SK-N-SH (cell line): Measurements from ENCODE around the gene FBXO2. TPM values are rescaled to one million over a fixed set of nuclear protein-coding genes. Genes with fewer than 3 reads are reported as not detected.

Experiments
- CTCF ChIA-PET: fragments of 300-600, 350-600 bp; formaldehyde crosslinking; extraction: SDS; loops from one replicate; lab custom pipeline; 2021; lab: Yijun Ruan, JAX
- POLR2A ChIA-PET: fragments of 350-600 bp; sonication (Branson Sonifier 250); formaldehyde crosslinking; extraction: SDS; loops from one replicate; lab custom pipeline; 2020; ENCODE audit warnings: antibody characterized with exemption, inconsistent platforms; lab: Yijun Ruan, JAX
- DNase-seq: peaks from one replicate; pipeline ENCODE4 v3.0.0; 2012
- H2AFZ ChIP-seq: fragments of 200-600 bp; sonication (generic); 2 replicates; pipeline ENCODE4 v1.8.1; 2016; ENCODE audit warnings: antibody characterized with exemption, mild to moderate bottlenecking, low read depth
- H3F3A ChIP-seq: fragments of 200-600 bp; sonication (generic); replicated peaks from 2 replicates; pipeline ENCODE3; 2016; ENCODE audit warnings: antibody characterized with exemption, mild to moderate bottlenecking; ENCODE audit not compliant: insufficient read depth
- H3K27ac ChIP-seq, 2 experiments: fragments of 200-500 bp in 1 of 2; fragments of 200-600 bp in 1 of 2; sonication (Bioruptor generic) in 1 of 2; sonication (generic), shearing (Covaris generic) in 1 of 2; 2 replicates each; pipeline versions ENCODE4 v1.5.1 to v1.6.1; 2014 to 2016; ENCODE audit warnings: low read depth in 2 of 2, inconsistent platforms in 1 of 2, low read length in 1 of 2, mild to moderate bottlenecking in 1 of 2, mixed read lengths in 1 of 2
- H3K27me3 ChIP-seq: fragments of 200-600 bp; sonication (generic), shearing (Covaris generic); 2 replicates; pipeline ENCODE4 v1.6.1; 2016; ENCODE audit warnings: mixed run types; ENCODE audit not compliant: insufficient read depth
- H3K36me3 ChIP-seq, 2 experiments: fragments of 200-500 bp in 1 of 2; fragments of 200-600 bp in 1 of 2; sonication (Bioruptor generic) in 1 of 2; sonication (generic) in 1 of 2; replicated peaks in 1 of 2; 2 replicates each; pipeline versions ENCODE3 to v1.5.1; 2014 to 2016; ENCODE audit warnings: low read length in 1 of 2, mild to moderate bottlenecking in 1 of 2; ENCODE audit not compliant: insufficient read depth in 2 of 2, control insufficient read depth in 1 of 2
- H3K4me1 ChIP-seq, 2 experiments: fragments of 200-500 bp in 1 of 2; fragments of 200-600 bp in 1 of 2; sonication (Bioruptor generic) in 1 of 2; sonication (generic), shearing (Covaris generic) in 1 of 2; 2 replicates each; pipeline versions ENCODE4 v1.5.1 to v1.6.1; 2014 to 2016; ENCODE audit warnings: low read depth in 1 of 2, low read length in 1 of 2, mixed run types in 1 of 2; ENCODE audit not compliant: insufficient read depth in 2 of 2, control insufficient read depth in 1 of 2
- H3K4me2 ChIP-seq: fragments of 200-600 bp; sonication (generic), shearing (Covaris generic); 2 replicates; pipeline ENCODE4 v1.6.1; 2017; ENCODE audit warnings: mixed run types
- H3K4me3 ChIP-seq, 2 experiments: fragments of 200-500 bp in 1 of 2; fragments of 200-600 bp in 1 of 2; sonication (Bioruptor generic) in 1 of 2; sonication (generic), shearing (Covaris generic) in 1 of 2; 2 replicates each; pipeline versions ENCODE4 v1.5.1 to v1.8.1; 2014 to 2016; ENCODE audit warnings: low read depth in 2 of 2, inconsistent platforms in 1 of 2, low read length in 1 of 2, mild to moderate bottlenecking in 1 of 2, mixed read lengths in 1 of 2, moderate library complexity in 1 of 2
- H3K79me2 ChIP-seq: fragments of 200-600 bp; sonication (generic); 2 replicates; pipeline ENCODE4 v1.8.1; 2017; ENCODE audit warnings: mild to moderate bottlenecking; ENCODE audit not compliant: insufficient read depth
- H3K9ac ChIP-seq: fragments of 200-600 bp; sonication (generic); 2 replicates; pipeline ENCODE4 v1.6.1; 2017; ENCODE audit warnings: mixed run types
- H3K9me2 ChIP-seq: fragments of 200-600 bp; sonication (generic); 2 replicates; pipeline ENCODE4 v1.6.1; 2017; ENCODE audit warnings: mixed run types
- H3K9me3 ChIP-seq: fragments of 200-600 bp; sonication (generic); 2 replicates; pipeline ENCODE4 v1.6.1; 2017; ENCODE audit warnings: mixed run types, mild to moderate bottlenecking, moderate library complexity
- H4K20me1 ChIP-seq: fragments of 200-600 bp; sonication (generic); 2 replicates; pipeline ENCODE4 v1.6.1; 2017; ENCODE audit warnings: mild to moderate bottlenecking, mixed run types; ENCODE audit not compliant: insufficient read depth
- CHD2 ChIP-seq: fragments of 150-350 bp; IDR thresholded peaks from 2 replicates; pipeline ENCODE4 v1.6.1; 2018; ENCODE audit warnings: low read length; ENCODE audit not compliant: partially characterized antibody
- ELF1 ChIP-seq: IDR thresholded peaks from 2 replicates; pipeline ENCODE4 v1.4.0; 2012
- FOSL2 ChIP-seq: IDR thresholded peaks from 2 replicates; pipeline ENCODE4 v1.4.0; 2012; ENCODE audit warnings: low read depth, mild to moderate bottlenecking, moderate library complexity, borderline replicate concordance
- GABPA ChIP-seq: IDR thresholded peaks from 2 replicates; pipeline ENCODE4 v1.4.0; 2012; ENCODE audit warnings: low read depth, mild to moderate bottlenecking
- GATA2 ChIP-seq: sonication (generic); formaldehyde crosslinking; IDR thresholded peaks from 2 replicates; pipeline ENCODE4 v1.5.0; 2020; ENCODE audit warnings: mild to moderate bottlenecking, missing genetic modification reagents
- MXI1 ChIP-seq: IDR thresholded peaks from 2 replicates; pipeline ENCODE4 v1.6.1; 2012; ENCODE audit warnings: mild to moderate bottlenecking, low read depth, low read length, improper control_type of control experiment
- NRF1 ChIP-seq: IDR thresholded peaks from 2 replicates; pipeline ENCODE4 v1.6.1; 2012; ENCODE audit warnings: low read depth, mild to moderate bottlenecking, low read length
- RAD21 ChIP-seq: IDR thresholded peaks from 2 replicates; pipeline ENCODE4 v1.6.1; 2012; ENCODE audit warnings: mild to moderate bottlenecking, low read length
- REST ChIP-seq: IDR thresholded peaks from 2 replicates; pipeline ENCODE4 v1.6.1; 2012; ENCODE audit warnings: mild to moderate bottlenecking, low read depth, low read length, moderate library complexity
- TAF1 ChIP-seq: IDR thresholded peaks from 2 replicates; pipeline ENCODE4 v1.6.1; 2012; ENCODE audit warnings: low read depth, mild to moderate bottlenecking, low read length, moderate library complexity, borderline replicate concordance
- YY1 ChIP-seq: IDR thresholded peaks from 2 replicates; pipeline ENCODE4 v1.4.0; 2012; ENCODE audit warnings: low read depth, mild to moderate bottlenecking
- ZBTB33 ChIP-seq: IDR thresholded peaks from 2 replicates; pipeline ENCODE4 v1.4.0; 2012; ENCODE audit warnings: low read depth, borderline replicate concordance
- WGBS: methylation state at CpG from one replicate; pipeline ENCODE4 v1.1.6; 2017; ENCODE audit warnings: low lambda C conversion rate; 5-methylcytosine and 5-hydroxymethylcytosine counted together
- polyA plus RNA-seq, 3 experiments: library from polyadenylated mRNA; depleted of rRNA; stranded (reverse); fragments of >200 nt; gene quantifications; 2 replicates each; pipeline ENCODE4 v1.2.3, GENCODE V29; 2012

Gene FBXO2
- polyA plus RNA-seq, 1 of the 3 experiments (the other 2 are of a cell fraction), result 21.7 TPM

- TF ChIP-seq GABPA, result no peak
- no peak for TF ChIP-seq TAF1
- no peak for TF ChIP-seq YY1
These were observed 5.0 kb downstream of the FBXO2 start (continued) for GRCh38 chr1:11649237-11649623.

GRCh38 chr1:11648732-11649158 is 5.5 kb downstream of the FBXO2 start:
- Histone ChIP-seq H3K4me3 (no peak overlapping the region), H3K9ac (no peak overlapping the region), H3K27ac (no peak overlapping the region), H3K36me3 (no peaks in the 10 kb centered on the region), H3K4me1 (peaks cover 0 to 16% of the 10 kb centered on the region in 2 experiments; a peak in 1 of 4 replicates), H4K20me1 (no peaks in the 10 kb centered on the region), H3K9me3 (no peaks in the 10 kb centered on the region), H3F3A (no peaks in the 10 kb centered on the region), H2AFZ (no peak overlapping the region), H3K9me2 (no peaks in the 10 kb centered on the region), H3K4me2 (no peak overlapping the region), H3K27me3 (no peaks in the 10 kb centered on the region), H3K79me2 (no peaks in the 10 kb centered on the region)
- CTCF ChIA-PET, result interaction anchor here (1.5 to 9.9 kb wide), 8 partner anchors 15 to 611 kb away, joined by 3 to 205 read pairs (median 24); partner anchors contain the start of gene FBXO6
- no peak for DNase-seq
- TF ChIP-seq ZBTB33 (no peak), YY1 (no peak), MXI1 (no peak), GATA2 (CRISPR knock-in tag) (no peak)
- 77% methylated on average over 26 of the region's 30 CpGs for WGBS
- POLR2A ChIA-PET, result no interaction called here

GRCh38 chr1:11648039-11648438 is 6.2 kb downstream of the FBXO2 start:
- H3K4me1 ChIP-seq, result peaks cover 0 to 13% of the 10 kb centered on the region in 2 experiments; a peak in 1 of 4 replicates
- H2AFZ ChIP-seq, result no peak overlapping the region
- 76% methylated on average over 6 of the region's 6 CpGs for WGBS
- no peak overlapping the region for H3K27ac ChIP-seq
- H3K9ac ChIP-seq, result no peak overlapping the region
- H3K4me3 ChIP-seq, result no peak overlapping the region
- no peaks in the 10 kb centered on the region for H3K9me2 ChIP-seq
- no peaks in the 10 kb centered on the region for H3K27me3 ChIP-seq
- no peak for TF ChIP-seq FOSL2
- TF ChIP-seq TAF1, result no peak
- no peak for TF ChIP-seq REST
- TF ChIP-seq NRF1, result no peak
- no peak for TF ChIP-seq CHD2
- TF ChIP-seq RAD21, result no peak
- TF ChIP-seq GATA2 (CRISPR knock-in tag), result no peak
- no peak for TF ChIP-seq ELF1
- no peaks in the 10 kb centered on the region for H3K36me3 ChIP-seq
- DNase-seq, result no peak
- no peak overlapping the region for H3K4me2 ChIP-seq
- no peaks in the 10 kb centered on the region for H3K9me3 ChIP-seq
- ChIA-PET CTCF (interaction anchor here (0.6 to 9.9 kb wide), 8 partner anchors 16 to 610 kb away, joined by 3 to 205 read pairs (median 5); partner anchors contain the start of genes DISP3, FBXO6 and UBIAD1), POLR2A (interaction anchor here (0.7 kb wide), 1 partner anchor 386 kb away, joined by 3 read pairs; the partner anchor contains the start of gene MTOR)
- H3F3A ChIP-seq, result no peaks in the 10 kb centered on the region
- H3K79me2 ChIP-seq, result no peaks in the 10 kb centered on the region
- no peaks in the 10 kb centered on the region for H4K20me1 ChIP-seq
